SIG-M5 treated with dmso at 0.1 percent for 504 hours (cell line): ENCODE measurements around the gene KASH5.
A peak's percentile ranks its signal among the peaks of the same experiment; 100 is the strongest.

Experiments used
- DNase-seq: peaks from one replicate; lab custom pipeline; 2025; ENCODE audit not compliant: unreplicated experiment; lab: John Stamatoyannopoulos, UW

The KASH5 gene

DNA sequence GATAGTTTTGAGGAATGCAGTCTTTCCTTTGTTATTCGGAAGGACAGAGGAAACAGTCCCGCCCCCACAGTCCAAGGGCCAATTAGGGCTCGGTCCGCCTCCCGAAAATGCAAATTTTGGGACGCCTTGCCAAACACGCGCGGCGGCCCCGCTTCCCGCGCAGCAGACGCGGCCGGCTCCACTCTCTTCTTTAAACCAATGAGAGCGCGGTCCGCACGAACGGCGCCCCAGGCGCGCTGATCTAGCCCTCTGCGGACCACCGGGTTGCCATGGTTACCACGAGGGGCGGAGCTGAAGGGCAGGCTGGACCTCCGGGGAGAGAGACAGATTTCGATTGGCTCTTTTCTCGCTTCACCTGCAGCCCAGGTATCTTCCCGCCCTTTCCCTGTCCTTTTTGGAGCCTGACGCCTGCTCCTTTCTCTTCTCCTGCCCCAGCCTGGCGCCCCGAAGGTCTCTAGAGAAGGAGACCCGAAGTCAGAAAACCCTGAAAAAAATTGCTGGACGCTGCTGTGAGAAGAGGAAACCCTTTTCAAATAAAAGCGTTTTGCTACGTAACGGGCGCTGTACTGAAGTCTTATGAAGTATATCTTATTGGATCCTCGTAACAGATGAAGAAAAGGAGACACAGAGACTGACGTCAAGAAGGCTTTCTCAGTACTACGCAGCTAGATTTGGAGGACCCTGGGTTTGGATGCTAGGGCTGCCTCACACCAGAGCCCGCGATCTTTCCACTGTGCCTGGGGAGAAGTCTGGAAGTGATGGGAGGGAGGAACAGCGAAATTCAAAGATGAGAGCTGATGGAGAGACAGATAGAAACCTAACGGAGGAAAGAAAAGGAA is 33.2 kb downstream of the KASH5 start:
- peak; percentile 38 for DNase-seq

DNA sequence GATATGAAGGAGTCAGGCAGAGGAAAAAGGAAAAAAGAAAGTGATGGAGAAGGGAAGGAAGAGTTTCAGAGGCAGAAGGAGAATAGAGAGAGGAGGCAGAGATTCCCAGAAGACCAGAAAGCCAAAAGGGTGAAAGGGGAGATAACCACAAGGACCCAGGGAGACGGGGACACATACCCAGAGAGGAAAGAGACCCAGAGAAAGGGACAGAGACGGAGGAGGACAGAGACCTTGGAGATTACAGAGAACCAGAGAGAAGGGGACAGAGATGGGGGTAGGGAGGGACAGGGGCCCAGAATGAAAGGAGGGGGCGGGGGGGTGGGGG is 33.8 kb downstream of the KASH5 start:
- no peak for DNase-seq

- DNase-seq = no peak
Measured at GRCh38 chr19:49422407-49423070, 34.5 kb downstream of the KASH5 start.

- DNase-seq = no peak
Measured at GRCh38 chr19:49423071-49423984, 35.3 kb downstream of the KASH5 start, which contains the start of gene PTH2. TSS of gene PTH2 (minus strand) at chr19:49423441. CDS start at chr19:49423339, 102 bp downstream.

DNA sequence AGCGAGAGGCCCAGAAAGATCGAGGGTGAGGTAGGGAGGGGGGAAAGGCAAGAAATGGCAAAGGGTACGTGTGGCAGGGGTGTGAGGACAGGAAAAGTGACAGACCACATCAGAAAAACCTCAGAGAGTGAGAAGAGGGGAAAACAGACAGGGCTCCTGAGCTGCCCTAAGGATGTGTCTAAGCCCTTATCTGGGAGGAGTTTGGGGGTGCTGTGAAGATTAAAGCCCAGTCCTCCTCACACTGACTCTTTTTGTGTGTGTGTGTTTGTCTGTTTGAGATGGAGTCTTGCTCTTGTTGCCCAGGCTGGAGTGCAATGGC is 35.9 kb downstream of the KASH5 start:
- no peak for DNase-seq

- no peak for DNase-seq
Measured at GRCh38 chr19:49425178-49425577, 37.1 kb downstream of the KASH5 start, which contains the start of gene GFY. TSS of gene GFY (plus strand) at chr19:49425388. CDS start at chr19:49426431, 1,043 bp downstream.

- DNase-seq = no peak
Measured at GRCh38 chr19:49425922-49426592, 38.0 kb downstream of the KASH5 start.

DNA sequence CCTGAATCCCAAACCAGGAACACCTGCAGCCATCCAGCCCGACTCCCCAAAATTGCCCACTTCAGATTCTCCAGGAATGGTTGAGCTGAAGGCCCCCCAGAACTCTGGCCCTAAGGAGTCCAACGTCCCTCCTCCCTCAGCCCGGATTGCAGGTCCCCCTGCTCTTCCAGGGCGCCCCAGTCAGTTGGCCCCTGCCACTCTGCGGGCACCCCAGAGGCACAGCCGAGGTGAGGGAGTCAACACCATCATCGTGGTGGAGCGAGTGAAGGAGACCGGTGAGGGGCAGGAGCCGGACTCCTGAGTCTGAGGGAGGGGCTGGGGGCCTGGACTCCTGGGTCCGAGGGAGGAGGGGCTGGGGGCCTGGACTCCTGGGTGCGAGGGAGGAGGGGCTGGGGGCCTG is 39.3 kb downstream of the KASH5 start:
- no peak for DNase-seq

GRCh38 chr19:49427855-49428546 is 40.0 kb downstream of the KASH5 start:
- DNase-seq = no peak

DNA sequence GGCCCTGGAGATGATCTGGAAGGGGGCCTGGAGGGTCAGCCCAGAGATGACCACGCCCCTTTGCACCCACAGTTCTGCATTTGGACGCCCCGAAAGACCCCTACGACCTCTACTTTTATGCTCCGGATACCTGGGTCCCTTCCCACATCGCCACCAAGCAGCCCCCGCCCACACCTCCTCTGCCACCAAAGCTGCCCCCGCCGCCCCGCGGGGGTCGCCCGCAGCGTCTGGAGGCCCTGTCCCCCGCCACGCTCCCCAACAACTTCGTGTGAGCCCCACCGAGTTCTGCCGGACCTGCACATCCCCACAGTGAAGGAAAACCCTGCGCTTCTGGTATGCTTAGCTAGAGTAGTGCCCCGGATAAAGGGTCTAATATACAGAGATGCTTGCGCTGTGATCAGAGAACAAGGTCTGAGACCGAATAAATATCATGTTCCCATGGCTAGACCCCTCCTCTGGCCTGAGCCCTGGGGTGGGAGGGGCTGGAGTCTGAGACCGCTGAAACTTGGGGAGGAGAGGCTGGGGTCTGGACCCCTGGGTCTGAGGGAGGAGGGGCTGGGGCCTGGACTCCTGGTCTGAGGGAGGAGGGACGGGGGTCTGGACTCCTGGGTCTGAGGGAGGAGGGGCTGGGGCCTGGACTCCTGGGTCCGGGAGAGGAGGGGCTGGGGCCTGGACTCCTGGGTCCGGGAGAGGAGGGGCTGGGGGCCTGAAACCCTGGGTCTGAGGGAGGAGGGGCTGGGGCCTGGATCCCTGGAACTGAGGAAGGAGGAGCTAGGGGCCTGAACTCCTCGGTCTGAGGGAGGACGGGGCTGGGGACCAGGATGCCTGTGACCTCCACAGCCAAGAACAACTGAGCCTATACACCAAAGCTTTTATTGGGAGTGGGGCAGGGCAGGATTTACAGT is 40.8 kb downstream of the KASH5 start:
- DNase-seq = no peak

- DNase-seq = no peak
Measured at GRCh38 chr19:49430172-49430677, 42.2 kb downstream of the KASH5 start.

DNA sequence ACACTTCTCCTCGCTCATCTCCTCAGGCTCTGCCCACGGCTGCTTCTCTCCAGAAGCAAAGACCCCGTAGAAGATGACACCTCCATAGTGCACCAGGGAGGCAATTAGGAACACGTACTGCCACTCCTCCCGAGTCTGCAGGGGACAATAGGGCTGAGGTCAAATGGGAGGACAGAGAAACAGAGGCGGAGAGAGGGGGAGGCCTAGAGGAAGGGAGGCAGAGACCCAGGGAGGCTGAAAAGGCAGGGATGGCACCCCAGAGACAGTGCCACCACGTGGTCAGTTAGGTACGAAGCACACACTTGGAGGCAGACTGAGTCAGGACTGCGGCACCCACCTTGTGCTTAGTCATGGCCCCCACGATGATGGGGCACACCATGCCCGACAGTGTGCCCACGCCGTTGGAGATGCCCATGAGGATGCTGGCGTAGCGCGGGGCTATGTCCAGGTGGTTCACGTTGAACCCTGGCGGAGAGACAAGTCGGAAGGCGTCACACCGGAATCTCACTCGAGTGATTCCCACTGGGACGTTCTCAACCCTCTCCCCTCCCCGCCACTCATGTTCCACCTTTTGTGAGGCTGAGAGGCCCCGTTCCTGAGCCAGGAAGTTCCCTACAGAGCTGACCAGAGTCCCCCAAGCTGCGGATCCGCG is 42.8 kb downstream of the KASH5 start:
- no peak for DNase-seq

DNA sequence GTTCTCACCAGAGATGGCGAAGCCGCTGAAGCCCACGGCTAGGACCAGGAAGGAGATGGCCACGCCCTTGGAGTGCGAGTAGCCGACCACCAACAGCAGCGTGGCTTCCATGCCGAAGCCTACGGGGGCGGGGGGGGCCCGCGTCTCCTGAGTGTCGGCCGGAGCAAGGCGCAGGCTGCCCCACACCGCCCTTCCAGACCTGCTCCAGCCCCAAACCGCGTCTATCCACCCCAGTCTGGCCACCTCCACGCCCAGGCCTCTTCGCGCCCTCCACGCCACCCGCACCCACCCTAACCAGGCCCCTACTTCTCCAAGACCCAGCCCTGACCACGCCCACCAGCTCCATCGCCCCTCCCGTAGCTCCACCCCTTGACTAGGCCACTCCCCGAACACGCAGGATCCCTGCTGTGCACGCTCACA is 43.3 kb downstream of the KASH5 start:
- DNase-seq = no peak

GRCh38 chr19:49432141-49433073 is 44.4 kb downstream of the KASH5 start:
- DNase-seq = no peak

DNA sequence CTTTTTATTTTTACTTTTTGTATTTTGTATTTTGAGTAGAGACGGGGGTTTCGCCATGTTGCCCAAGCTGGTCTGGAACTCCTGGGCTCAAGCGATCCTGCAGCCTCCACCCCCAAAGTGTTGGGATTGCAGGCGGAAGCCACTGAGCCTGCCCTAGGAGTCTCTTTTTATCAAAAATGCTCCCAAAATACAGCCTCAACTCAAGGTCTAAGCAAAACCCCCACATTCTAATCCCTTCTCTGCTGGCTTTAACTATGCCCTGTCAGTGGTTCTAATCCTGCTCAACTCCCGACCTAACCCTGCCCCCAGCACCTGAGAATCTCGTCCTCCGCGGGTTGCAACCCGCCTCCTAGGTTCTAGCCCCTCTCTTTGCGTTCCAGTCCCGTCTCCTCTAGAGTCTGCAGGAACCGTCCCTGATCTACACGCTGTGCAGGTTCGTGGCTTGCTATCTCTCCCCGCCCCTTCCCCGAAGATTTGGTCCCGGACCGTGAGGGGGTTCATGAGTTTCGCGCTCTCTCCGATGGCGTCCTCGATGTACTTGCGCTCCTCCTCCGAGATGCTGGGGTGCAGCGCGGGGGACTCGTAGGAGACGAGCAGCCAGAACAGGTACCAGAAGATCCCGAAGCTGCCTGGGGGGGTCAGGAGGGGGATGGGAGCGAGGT is 45.3 kb downstream of the KASH5 start:
- DNase-seq = no peak

GRCh38 chr19:49434907-49435583 is 47.0 kb downstream of the KASH5 start:
- DNase-seq = no peak
